HG03558 (cell line): ENCODE results near the gene SPSB2.
"Not testable (repeated sequence)": the region's sequence is repeated elsewhere in the genome, so short reads cannot be mapped to it uniquely, and the experiment has no call there.

Experiments used
- ATAC-seq: cut with Tn5 transposase; IDR thresholded peaks from one replicate; pipeline ENCODE4 v1.9.1; 2021; ENCODE audit warnings: moderate number of reproducible peaks; ENCODE audit not compliant: unreplicated experiment; ENCODE audit errors: extremely low read depth

SPSB2 gene

DNA sequence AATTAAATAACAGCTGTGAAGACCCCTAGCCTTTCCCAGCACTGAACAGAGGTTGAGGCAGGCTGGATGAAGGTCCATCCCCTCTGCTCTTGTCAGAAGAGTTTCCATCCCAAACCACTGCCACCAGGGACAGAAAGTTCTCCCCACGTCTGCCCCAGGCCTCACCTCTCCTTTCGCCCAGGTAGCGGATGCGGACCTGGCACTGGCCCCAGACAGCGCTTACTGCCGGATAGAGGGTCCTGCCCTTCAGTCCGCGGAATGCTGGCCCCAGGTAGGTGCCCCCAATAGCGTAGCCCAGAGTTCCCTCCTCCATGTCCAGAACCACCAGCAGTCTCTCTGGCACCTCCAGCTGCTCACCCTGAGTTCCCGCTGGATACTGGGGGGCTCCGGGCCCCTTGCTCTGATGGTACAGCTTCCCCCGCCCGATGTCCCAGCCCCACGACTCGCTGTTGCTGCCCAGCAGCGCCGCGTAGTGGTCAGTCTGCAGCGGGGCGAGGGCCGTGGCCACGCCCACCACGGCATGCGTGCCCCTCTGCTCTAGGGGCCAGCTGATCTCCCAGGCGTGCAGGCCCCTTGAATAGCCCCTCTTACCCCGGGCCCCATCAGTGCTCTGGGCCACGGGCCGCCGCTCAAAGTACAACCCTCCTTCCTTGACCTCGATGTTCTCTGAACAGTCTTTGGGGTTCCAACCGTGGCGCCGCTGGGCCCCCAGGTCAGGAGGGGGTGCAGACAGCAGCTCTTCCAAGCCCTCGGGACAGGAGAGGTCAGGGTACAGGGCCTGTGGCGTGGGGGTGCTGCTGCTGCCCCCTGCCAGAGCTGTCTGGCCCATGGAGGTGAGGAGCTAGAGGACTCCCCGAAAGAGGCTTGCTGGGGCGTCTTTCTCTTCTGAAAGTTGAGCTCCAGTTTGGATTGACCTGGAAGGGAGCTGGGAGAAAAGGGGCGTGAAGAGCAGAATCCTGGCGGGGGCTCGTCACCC is 742 bp downstream of the SPSB2 start:
- ATAC-seq: no peak

DNA sequence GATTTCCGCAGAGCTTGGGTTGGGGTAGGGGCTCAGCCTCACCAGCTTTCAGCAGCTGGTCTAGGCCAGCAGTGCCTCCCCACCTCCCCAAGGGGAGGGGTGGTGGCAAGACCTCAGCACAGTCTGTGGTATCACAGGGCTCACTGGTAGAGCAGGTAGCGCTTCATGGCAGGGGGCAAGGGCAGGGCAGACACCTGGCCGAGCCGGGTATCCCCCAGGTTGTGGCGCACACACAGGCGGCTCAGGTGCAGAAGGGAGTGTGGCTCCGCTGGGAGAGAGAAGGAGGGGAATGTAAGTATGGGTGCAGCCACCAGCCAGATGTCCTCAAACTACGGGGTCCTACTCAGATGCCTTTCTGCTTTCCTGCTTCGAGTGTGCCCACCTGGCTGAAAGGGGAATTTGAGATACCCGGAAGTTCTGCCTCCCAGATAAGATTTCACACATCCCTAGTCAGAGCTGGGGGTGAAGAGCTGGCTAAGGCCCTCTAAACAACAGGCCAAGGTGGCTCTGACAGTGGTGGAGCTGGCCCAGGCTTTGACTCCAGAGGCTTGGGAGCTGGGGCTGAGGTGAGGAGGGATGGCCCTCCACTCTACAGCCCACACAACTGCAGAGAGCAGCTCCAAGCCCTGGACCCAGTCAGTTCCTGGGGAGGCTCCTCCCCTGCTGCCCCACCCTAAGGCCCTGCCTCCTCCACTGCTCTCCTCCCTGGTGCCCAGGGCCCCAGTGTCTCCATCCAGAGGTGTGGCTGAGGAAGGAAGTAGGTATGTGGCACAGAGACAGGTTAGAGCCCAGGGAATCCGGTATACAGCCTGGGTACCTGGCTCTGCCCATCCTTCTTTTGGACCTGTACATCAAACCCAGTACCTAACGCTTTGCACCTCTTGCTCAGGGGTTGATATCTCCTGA is 1.8 kb downstream of the SPSB2 start:
- no peak for ATAC-seq

DNA sequence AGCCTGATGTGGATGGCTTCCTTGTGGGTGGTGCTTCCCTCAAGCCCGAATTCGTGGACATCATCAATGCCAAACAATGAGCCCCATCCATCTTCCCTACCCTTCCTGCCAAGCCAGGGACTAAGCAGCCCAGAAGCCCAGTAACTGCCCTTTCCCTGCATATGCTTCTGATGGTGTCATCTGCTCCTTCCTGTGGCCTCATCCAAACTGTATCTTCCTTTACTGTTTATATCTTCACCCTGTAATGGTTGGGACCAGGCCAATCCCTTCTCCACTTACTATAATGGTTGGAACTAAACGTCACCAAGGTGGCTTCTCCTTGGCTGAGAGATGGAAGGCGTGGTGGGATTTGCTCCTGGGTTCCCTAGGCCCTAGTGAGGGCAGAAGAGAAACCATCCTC is 2.8 kb downstream of the SPSB2 start:
- not testable (repeated sequence) for ATAC-seq

DNA sequence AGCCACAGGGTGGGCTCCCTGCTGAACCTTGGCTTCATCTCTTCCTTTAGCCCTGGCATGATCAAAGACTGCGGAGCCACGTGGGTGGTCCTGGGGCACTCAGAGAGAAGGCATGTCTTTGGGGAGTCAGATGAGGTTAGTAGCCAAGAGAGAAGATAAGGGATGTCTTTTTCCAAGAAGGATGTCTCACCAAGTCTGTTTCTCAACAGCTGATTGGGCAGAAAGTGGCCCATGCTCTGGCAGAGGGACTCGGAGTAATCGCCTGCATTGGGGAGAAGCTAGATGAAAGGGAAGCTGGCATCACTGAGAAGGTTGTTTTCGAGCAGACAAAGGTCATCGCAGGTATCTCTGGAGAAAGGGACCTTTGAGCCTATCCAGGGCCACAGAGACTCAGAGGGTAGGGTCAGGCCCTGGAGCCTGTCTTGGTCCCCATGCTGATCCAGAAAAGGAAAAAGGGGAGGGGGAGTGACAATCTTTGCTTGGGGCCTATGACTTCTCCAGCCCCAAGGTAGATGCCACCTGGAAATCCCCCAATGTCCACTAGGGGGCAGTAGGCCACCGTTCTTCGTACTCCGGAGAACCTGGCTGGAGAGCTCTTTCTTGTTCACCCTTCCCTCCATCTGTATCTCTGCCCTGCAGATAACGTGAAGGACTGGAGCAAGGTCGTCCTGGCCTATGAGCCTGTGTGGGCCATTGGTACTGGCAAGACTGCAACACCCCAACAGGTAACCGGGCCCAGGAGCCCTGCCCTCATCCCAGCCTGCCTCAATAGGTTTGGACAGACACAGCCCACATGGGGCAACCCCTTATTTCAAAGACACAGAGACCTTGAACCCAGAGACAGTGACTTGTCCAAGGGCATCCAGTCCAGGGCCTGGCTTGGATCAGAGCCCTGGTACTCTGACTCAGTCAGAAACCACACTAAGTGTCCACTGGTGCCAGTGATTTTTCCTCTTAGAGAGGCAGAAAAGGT is 3.8 kb downstream of the SPSB2 start:
- no peak for ATAC-seq

DNA sequence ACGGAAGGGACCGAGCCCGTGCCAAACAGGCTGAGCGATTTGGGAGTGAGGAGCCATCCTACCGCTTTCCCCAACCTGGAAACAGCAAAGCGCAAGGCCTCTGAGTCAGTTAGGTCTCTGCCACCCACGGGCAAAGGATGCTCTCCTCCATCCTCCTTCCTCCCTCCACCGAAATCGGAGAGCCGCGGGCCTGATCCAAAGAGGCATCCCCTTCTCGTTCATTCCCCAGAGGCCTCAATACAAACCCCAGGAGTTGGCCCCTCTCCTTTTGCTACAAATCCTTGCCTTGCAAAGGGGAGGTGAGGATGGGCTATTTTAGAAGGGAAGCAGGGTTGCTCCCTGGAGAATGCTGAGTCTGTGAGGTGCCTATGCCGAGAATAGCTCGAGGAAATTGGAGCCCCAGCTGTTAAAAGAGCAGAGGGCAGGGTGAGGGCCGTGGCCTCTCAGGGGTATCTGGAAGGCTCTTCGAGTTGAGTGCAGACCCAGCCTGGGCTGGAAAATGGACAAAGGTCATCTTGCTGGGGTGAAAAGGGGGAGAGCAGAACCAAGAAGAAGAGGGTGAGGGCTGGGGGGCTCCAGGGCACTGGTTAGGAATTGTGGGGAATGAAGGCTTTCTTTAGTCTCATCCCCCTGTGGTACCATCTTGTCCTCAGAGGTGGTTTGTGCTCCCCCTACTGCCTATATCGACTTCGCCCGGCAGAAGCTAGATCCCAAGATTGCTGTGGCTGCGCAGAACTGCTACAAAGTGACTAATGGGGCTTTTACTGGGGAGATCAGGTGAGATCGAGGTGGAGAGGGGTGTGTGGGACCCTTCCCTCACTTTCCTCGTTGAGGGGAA is 4.7 kb downstream of the SPSB2 start:
- ATAC-seq: no peak

DNA sequence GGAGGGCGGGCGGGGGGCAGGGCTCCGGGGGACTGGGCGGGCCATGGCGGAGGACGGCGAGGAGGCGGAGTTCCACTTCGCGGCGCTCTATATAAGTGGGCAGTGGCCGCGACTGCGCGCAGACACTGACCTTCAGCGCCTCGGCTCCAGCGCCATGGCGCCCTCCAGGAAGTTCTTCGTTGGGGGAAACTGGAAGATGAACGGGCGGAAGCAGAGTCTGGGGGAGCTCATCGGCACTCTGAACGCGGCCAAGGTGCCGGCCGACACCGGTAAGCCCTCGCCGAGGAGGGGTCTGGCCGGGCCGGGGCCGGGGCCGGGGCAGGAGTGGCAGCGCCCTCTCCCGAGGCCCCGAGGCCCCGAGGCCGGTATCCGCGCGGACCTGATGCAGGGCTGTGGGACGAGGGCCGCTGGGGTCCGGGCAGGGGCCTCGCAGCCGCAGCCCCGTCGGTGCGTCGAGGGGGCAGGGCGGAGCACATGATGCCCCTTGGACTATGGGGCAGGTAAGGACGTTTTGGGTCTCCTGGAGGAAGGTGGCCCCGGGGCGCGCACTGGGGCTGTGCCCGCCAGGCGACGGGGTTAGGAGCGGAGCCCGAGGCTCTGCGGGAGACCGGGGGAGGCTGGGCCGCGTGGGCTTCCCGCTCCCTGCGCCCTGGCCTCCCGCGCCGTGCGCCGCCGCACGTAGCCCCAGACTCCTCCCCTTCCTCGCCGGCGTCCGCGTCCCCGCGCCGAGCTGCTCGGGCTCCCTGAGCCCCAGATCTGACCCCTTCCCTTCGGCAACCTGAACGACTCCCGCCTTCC is 5.5 kb downstream of the SPSB2 start, which contains the start of gene TPI1:
Gene TPI1 (plus strand): TSS at position 119 of the 798 bp plus-strand sequence. CDS start 36 bp downstream, at position 155.
- no peak for ATAC-seq

DNA sequence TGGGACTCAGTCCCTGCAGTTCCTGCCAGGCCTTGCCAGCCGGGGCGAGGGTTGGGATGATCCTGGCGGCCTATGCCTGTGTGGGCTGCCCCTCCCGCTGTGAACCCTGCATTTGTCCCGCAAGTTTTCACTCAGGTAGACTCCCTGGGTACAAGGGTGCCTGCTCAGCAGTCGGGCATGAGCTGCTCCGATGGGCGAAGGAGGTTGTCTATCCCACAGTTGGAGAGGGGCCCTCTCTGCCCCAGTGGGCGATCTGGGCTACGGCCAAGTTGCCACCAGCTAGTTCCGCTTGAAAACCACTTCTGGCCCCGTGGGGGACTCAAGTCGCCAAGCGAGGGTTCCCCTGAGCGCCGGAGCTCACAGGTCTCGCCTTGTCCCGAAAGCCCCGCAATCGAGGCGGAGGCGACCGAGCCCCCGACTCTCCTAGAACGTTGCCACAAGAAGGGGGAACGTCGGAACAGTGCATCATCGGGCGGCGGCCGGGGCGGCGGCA is 6.1 kb downstream of the SPSB2 start:
- ATAC-seq: no peak

DNA sequence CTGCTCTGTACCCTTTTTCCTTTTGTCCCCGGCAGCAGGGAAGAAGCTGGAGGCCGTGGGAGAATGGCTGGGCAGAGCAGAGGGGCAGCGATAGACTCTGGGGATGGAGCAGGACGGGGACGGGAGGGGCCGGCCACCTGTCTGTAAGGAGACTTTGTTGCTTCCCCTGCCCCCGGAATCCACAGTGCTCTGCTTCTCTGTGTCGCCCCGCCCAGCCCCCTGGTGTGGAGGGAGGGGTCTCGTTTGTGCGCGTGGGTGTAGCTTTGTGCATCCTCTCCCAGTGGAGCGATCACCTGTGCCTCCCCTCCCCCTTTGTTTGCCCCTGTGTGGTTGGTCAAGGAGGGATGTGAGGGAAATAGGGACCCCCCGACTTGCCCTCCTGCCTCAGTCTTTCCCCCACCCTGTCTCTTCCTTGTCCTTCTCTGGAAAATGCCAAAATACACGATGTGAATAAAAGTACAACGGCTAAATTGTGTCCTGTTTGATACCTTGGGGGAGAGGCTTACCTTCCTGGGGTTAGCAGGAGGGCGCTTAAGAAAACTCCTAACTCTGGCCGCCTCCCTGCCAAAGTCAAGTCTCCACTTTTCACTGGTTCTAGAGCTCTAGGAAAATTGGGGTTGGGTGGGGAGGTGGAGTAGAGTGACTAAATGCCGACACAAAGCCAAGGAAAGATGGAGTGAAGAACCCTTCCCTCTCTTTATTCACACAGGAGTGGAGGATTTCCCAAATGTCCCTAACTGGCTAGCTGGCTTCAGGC is 6.8 kb downstream of the SPSB2 start:
- ATAC-seq: no peak

DNA sequence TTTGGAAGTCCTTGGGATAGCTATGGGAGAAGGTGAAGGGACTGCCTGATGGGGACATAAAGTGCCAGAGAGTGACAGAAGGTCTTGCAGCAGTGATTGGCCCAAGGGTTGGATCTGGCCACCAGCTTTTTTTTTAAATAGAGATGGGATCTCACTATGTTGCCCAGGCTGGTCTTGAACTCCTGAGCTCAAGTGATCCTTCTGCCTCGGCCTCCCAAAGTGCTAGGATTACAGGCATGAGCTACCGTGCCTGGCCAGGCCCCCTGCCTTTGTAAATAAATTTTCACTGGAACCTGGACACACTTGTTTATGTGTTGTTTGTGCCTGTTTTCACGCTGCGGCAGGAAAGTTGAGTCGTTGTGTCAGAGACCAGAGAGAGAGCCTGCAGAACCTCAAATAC is 7.8 kb downstream of the SPSB2 start:
- ATAC-seq: not testable (repeated sequence)

DNA sequence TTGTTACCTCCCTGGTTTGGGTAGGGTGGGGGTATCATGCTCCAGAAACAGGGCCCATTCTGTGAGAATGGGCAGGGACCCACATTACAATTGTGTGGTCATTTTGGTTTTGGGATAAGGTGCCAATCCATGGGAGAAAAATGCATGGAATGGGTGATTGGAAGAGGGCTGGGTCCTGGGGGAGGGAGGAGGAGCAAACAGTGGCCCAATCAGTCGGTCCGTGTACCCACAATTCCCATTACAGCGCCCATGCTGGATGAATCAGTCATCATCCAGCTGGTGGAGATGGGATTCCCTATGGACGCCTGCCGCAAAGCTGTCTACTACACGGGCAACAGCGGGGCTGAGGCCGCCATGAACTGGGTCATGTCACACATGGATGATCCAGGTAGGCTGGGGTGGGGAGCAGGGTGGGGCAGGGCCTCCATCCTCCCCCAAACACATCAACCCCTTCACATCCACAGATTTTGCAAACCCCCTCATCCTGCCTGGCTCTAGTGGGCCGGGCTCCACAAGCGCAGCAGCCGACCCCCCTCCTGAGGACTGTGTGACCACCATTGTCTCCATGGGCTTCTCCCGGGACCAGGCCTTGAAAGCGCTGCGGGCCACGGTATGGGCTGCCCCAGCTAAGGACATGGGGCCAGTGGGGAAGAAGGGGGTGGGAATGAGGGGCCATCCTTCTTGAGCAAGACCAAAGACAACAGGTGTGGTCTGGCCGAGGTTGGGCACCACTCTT is 9.3 kb downstream of the SPSB2 start:
- ATAC-seq: no peak

DNA sequence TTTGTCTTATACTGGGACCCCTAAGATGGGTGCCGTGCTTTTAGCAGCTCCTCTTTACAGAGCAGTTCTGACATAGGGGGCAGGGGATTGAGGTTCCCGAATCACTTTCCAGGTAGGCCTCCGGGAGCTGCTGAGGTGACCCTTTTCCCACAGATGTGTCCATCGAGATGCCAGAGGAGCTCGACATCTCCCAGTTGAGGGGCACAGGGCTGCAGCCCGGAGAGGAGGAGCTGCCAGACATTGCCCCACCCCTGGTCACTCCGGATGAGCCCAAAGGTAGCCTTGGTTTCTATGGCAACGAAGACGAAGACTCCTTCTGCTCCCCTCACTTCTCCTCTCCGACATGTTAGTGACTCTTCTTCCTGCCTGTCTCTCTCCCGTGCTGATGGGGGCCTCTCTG is 10.1 kb downstream of the SPSB2 start:
- ATAC-seq: no peak

DNA sequence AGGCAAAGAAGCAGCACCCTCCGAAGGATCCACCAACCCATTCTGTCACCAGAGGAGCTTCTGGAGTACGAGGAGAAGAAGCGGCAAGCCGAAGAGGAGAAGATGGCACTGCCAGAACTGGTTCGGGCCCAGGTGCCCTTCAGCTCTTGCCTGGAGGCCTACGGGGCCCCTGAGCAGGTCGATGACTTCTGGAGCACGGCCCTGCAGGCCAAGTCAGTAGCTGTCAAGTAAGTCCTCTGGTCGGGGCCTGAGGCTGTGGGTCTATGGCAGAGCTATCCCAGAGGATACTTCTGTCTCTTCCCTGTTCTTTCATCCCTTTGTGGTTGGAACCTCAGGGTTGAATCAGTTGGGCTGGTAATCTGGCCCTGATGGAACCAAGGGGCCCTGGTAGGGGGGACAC is 11.7 kb downstream of the SPSB2 start:
- no peak for ATAC-seq

DNA sequence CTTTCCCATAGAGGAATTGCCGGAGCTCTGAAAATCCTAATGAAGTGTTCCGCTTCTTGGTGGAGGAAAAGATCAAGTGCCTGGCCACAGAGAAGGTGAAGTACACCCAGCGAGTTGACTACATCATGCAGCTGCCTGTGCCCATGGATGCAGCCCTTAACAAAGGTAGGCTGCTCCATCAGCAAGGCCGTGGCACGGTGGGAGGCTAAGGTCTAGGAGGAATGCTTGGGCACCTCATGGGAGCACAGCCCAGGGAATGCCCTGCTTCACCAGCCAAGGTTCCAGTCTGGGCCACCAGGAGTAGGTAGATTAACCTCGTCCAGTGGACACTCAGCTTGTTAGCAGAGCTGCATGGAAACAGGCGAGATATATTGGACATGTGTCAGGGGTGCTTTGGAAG is 12.2 kb downstream of the SPSB2 start:
- no peak for ATAC-seq

DNA sequence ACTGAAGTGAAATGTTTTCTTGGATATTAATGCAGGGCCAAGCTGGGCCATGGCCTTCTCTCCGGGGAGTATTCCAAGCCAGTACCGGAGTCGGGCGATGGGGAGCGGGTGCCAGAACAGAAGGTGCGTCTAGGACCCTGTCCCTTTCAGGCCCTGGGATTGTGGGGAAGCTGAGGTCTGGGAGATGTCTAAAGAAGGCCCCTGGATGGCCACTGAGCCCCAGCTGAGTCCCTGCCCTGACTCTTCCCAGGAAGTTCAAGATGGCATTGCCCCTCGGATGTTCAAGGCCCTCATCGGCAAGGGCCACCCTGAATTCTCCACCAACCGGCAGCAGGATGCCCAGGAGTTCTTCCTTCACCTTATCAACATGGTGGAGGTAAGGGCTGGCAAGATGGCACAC is 13.0 kb downstream of the SPSB2 start:
- ATAC-seq: no peak

DNA sequence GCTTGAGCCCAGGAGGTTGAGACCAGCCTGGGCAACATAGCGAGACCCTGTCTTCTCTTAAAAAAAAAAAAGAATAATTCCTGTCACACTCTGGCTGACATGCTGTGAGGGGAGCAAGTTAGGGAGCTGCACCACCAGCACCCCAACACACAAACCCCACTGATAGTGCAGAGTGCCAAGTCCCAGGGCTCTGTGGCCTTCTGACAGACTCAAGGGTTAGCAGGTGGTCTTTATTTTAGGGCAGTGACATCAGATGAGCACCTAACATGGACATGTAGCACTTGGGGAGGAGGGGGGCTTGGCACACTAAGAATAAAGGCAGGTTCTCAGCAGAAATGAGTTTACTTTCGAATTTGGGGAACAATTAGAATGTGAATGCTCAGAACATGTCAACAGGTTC is 14.3 kb downstream of the SPSB2 start:
- ATAC-seq: no peak

DNA sequence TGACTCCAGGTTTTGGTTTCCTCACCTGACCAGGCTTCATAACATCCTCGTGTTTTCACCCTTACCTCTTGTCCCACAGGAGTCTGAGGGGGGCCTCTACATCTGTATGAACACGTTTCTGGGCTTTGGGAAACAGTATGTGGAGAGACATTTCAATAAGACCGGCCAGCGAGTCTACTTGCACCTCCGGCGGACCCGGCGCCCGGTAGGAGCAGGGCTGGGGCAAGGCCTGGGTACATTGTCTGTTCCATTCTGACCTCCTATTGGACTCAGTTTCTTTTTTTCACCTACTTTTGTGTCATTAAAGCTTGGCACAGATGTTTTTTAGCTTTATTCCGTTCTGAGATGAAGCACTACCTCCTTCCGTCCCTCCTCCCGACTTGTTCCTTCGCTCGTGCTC is 17.8 kb downstream of the SPSB2 start:
- no peak for ATAC-seq

DNA sequence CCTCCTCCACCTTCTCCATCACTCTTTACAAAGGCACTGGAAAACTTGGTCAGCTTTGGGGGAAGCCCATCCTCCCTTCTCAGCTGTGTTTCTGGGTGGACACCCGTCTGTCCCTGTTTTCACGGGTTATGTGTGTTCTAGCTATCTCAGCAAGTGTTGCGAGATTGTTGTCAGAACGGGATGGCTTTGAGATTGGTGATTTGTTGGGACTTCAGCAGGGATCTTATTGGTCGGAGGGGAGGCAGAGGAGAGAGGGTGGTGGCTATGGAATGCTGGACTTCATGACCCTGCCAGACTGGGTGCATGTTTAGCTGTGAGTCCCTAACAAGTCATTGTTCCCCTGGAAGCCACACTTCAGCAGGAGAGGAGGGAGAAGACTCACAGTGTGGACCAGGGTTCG is 19.1 kb downstream of the SPSB2 start:
- no peak for ATAC-seq
